GM12891 (cell line): ENCODE results near the gene PRR36.
A peak's percentile ranks its signal among the peaks of the same experiment; 100 is the strongest.

Experiments
- DNase-seq: peaks from one replicate; pipeline ENCODE4 v3.0.0; 2011; ENCODE audit warnings: low spot score; ENCODE audit not compliant: insufficient read length
- FAIRE-seq: peaks from 2 replicates; lab custom pipeline; 2011; peaks lifted over from hg19 to GRCh38; lab: Jason Lieb, UNC
- PAX5 ChIP-seq: IDR thresholded peaks from 2 replicates; pipeline ENCODE4 v1.6.1; 2011; ENCODE audit warnings: low read length, moderate library complexity, mild to moderate bottlenecking; ENCODE audit not compliant: insufficient read depth, severe bottlenecking
- POLR2A ChIP-seq: IDR thresholded peaks from 2 replicates; pipeline ENCODE4 v1.6.1; 2011; ENCODE audit warnings: low read depth, low read length, control low read depth
- POLR2AphosphoS5 ChIP-seq: IDR thresholded peaks from 2 replicates; pipeline ENCODE4 v1.6.1; 2011; ENCODE audit warnings: low read depth, low read length, control low read depth
- POU2F2 ChIP-seq: IDR thresholded peaks from 2 replicates; pipeline ENCODE4 v1.6.1; 2011; ENCODE audit warnings: low read depth, mild to moderate bottlenecking, control low read depth, low read length, moderate library complexity
- SPI1 ChIP-seq: IDR thresholded peaks from 2 replicates; pipeline ENCODE4 v1.6.1; 2011; ENCODE audit warnings: low read depth, low read length, control low read depth
- TAF1 ChIP-seq: IDR thresholded peaks from 2 replicates; pipeline ENCODE4 v1.6.1; 2011; ENCODE audit warnings: low read depth, low read length, control low read depth

The PRR36 gene

DNA sequence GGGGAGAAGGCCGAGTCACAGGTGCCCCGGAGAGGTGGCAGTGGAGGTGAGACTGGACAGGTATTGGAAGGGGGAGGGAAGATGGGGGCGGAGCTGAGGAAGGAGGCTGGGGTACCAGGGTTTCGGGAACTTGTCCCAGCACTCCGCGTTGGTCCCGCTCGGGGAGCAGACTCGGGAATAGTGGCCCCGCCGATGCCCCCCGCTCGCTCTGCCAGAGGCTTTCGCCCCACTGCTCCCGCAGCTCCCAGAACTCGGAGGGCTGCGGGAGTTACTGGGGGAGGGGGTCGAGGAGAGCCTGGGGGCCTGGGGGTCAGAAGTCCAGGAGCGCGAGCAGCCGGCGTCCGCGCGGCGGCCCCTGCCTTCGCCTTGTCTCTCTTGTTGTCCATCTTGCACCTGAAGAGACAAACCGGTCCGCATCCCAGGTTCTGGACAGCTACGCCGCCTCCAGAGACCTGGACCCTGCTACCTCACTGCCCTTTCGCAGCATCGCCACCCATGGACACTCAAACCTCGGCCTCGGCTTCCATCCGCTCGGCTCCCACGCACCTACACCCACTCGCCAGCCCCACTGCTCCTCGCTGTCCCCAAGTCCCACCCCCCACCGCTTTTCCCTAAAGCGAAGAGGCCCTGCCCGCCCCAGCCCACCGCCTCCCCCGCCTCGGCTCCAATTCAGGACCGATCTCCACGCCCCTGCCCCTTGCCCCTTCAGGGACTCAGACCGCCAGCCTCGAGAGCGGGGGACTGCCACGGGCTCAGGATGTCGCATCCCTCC is 700 bp downstream of the PRR36 start:
- TF ChIP-seq TAF1, result no peak
- no peak for TF ChIP-seq PAX5
- no peak for TF ChIP-seq POLR2AphosphoS5
- TF ChIP-seq SPI1, result no peak
- TF ChIP-seq POU2F2, result no peak
- TF ChIP-seq POLR2A, result no peak
- DNase-seq, result no peak
- FAIRE-seq, result no peak

DNA sequence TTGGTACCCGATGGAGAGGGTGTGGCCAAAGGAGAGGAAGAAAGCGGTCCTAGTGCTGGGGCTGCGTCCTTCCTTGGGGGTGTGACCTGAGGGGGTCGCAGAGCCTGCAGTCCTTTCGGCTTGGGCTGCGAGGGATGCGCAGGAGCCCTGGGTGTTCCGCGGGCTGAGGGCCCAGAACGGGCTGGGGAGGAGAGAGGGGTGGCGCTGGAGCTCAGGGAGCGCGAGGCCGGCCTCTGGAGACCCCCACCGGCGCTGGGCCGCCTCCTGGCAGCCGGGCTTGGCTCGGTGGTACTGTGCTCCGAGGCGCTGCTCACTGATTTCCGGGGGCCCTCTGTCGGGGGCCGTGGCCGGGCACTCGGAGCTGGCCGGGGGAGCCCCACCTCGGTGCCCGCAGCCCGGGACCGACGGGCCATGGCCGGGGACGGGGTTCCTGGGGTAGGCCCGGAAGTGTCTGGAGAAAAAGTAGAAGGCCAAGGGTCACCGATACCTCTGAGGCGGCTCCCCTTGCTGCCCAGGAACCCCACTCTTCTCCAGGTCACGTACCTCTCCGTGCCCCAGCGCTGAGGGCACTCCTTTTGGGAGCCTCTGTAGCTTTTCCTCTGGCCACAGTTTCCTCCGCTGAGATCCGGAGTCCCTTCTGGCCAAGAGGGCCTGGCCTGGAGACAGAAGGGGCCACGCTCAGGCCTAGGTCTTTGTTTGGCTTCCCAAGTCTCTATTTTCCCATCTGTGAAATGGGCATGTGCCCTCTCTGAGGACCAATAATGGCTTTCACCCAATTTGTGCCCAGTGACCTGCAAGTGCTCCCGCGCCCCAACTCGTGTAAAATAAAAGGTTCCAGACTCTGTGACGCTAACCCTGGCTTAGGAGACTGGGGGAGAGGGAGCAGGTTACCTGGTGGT is 1.6 kb downstream of the PRR36 start:
- no peak for FAIRE-seq
- no peak for DNase-seq
- TF ChIP-seq PAX5 (no peak), POLR2AphosphoS5 (no peak), TAF1 (no peak), SPI1 (no peak), POU2F2 (no peak)

DNA sequence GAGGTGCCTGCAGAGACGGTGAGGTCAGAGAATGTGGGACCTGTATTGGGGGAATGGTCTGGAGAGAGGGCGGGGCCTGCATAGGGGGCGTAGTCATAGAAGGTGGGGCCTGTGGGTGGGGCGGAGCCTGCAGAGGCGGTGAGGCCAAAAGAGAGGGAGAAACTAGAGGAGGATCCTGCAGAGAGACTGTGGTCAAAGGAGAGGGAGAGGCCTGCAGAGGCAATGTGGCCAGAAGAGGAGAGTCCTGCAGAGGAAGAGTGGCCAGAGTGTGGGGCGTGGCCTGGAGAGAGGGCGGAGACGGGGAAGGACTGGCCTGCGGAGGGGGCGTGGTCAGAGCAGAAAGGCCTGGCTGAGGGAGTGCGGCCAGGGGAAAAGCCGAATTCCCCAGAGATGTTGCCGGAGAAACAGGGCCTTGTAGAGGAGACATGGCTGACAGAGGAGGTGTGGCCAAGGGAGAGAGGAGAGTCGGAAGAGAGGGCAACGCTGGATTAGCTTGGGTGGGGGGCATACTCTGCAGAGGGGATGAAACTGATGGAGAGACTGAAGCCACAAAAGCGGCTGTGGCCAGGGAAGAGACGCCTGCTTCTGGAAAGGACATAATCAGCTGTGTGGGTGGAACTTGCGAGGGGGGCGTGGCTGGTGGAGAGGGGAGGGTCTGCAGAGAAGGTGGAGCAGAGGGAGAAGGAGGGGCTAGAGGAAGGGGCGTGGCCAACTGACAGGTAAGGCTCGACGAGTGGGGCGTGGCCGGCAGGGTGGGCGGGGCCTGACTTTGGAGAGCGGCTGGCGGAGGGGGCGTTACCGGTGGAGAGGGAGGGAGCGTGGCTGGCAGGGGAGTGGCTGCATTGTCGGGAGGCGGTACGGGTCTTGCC is 2.5 kb downstream of the PRR36 start:
- FAIRE-seq, result peak; percentile 92
- no peak for DNase-seq
- TF ChIP-seq TAF1 (no peak), POLR2A (no peak), SPI1 (no peak), POLR2AphosphoS5 (no peak), POU2F2 (no peak), PAX5 (no peak)

DNA sequence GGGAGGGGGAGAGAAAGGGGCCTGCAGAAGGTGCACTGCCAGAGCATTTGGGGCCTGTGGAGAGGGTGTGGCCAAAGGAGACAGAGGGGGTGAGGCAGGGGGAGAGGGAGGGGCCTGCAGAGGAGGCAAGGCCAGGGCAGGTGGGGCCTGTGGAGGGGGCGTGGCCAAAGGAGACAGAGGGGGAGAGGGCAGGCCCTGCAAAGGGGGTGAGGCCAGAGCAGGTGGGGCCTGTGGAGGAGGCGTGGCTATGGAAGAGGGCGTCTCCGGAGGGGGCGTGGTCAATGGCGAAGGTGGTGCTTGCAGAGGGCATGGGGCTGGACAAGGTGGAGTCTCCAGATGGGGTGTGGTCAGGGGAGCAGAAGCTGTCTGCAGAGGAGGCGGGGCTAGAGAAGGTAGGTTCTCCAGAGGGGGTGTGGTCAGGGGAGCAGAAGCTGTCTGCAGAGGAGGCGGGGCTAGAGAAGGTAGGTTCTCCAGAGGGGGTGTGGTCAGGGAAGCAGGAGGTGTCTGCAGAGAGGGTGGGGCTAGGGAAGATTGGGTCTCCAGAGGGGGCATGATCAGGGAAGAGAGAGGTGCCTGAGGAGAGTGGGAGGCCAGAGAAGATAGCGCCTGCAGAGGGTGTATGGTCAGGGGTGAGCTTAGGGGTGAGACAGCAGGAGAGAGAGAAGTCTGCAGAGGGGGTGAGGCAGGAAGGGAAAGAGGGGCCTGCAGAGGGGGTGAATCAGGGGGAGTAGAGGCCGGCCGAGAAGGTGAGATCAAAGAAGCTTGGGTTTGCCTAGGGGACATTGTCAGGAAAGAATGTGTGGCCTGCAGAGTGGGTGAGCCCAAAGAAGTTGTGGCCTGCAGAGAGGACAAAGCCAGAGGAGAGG is 3.4 kb downstream of the PRR36 start:
- TF ChIP-seq POU2F2 (no peak), PAX5 (no peak), TAF1 (no peak), SPI1 (no peak), POLR2AphosphoS5 (no peak)
- FAIRE-seq (peak; percentile 71), DNase-seq (no peak)

DNA sequence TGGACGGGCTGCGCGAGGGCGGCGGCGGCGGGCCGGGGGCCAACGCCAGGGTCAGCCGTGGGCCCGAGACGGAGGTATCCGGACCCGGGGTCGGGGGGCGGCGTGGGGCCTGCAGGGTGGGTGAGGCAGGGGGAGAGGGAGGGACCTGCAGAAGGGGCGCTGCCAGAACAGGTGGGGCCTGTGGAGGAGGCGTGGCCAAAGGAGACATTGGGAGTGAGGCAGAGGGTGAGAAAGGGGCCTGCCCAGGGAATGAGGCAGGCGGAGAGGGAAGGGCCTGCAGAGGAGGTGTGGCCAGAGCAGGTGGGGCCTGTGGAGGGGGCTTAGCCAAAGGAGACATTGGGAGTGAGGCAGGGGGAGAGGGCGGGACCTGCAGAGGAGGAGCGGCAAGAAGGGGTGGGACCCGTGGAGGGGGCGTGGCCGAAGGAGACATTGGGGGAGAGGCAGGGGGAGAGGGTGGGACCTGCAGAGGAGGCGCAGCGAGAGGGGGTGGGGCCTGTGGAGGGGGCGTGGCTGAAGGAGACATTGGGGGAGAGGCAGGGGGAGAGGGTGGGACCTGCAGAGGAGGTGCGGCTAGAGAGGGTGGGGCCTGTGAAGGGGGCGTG is 4.2 kb downstream of the PRR36 start:
- no peak for FAIRE-seq
- no peak for TF ChIP-seq POLR2AphosphoS5
- TF ChIP-seq SPI1, result no peak
- no peak for TF ChIP-seq TAF1
- TF ChIP-seq POU2F2, result no peak
- no peak for TF ChIP-seq PAX5
- no peak for TF ChIP-seq POLR2A

DNA sequence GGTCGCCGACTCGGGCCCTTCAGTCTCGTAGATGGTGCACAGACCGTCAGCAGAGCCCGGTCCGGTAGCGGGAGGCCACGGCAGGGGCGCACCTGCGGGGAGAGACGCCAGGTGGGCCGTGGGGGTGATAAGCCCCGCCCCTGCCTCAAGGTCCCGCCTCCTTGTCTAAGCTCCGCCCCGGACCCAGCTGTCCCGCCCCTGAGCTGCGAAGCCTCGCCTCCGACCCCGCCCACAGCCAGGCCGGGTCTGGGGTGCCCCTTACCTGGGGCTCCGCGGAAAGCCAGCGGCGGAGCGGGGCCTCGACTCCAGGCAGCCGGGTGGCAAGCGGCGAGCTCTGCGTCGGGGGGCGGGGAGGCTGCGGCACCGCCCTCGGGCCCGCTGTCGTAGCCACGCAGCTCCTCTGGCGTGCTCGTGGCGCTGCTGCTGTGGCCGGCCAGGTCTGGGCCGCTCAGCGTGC is 4.7 kb downstream of the PRR36 start:
- DNase-seq (peak; percentile 66), FAIRE-seq (peak; percentile 65)
- no peak for TF ChIP-seq POLR2A

More for the DNA sequence above, 4.2 kb downstream of the PRR36 start:
- no peak for DNase-seq

DNA sequence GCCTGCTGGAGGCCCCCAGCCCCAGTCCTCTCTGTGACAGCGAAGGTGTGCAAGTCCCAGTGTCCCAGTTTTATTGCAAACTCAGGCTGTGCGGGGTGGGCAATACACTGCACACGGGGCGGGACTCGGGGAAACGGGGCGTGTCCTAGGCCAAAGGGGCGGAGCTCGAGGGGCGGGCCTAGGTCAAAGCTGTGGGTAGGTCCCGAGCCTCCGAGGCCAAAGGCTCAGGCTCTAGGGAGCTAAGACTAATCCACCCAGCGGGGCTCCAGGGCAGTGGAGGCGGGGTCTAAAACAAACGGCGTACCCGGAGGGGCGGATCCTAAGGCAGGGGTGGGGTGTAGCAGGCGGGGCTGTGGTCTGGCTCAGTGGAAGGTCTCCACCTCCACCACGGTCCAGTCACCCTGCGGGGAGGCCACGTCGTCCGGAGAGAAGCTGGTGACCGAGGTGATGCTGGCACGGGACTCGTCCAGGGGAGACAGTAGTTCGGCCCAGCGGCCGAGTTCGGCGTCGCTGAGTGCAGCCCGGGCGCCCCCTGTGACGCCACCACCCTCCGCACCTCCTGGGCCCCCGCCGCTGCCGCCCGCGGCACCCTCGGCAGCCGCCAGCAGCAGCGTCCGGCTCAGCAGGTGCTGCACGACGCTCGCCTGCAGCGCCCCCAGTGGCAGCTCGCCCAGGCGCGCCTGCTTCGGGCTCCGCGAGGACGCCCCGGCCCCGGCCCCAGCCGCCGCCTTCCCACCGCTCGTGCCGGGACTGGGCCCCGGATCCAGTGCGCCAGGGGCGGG is 5.3 kb downstream of the PRR36 start:
- TF ChIP-seq POU2F2 (0 out of 2 replicates have a peak, but pooled peaks have one; percentile 17), PAX5 (no peak)
- FAIRE-seq (peak; percentile 86), DNase-seq (peak; percentile 96)

DNA sequence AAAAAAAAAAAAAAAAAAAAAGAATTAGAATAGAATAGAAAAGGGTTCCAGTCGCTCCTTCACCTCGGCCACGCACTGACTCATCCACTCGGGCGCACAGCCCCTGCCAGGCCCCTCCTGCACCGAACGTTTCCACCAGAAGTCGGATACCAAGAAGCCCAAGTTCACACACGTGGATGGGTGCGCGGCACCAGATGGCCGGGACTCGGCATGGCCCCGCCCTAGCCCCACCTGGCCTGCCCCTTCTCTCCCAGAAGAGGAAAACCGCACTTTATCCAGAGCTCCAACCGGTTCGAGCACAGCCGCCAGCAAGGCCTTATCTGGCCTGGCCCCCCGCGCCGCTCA is 5.9 kb downstream of the PRR36 start:
- DNase-seq (no peak), FAIRE-seq (no peak)
- no peak for TF ChIP-seq POU2F2

DNA sequence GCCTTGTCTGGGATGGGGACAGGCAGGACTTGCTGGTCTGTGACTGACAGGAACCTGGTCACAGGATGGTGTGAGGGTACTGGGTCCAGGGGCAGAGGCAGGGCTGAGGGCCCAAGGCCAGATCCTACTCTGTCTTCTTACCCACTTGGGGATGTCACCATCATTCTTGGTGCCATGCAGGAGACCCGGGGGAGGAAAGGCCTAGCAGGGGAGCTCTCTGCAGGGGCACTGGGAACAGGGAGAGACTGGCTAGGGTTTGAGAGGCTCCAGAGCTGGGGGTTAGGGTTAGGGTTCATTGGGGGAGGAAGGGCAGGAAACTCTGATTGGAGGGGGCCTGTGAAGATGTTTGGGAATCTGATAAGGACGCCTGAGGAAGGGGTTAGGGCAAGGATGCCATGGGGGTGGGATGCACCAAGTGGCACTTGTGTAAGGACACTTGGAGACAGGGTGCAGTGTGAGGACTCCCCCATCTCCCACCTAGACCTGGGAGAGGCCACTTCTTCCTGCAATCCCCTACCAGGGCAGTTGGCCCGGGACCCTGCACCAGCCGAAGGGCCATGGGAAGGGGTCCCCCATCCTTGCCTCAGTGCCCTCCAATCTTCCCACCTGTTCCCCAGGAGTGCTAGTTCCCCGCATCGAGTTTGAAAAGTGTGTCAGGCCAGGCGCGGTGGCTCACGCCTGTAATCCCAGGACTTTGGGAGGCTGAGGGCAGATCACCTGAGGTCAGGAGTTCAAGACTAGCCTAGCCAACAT is 6.9 kb downstream of the PRR36 start:
- DNase-seq (no peak), FAIRE-seq (no peak)
- TF ChIP-seq POLR2AphosphoS5 (no peak), TAF1 (no peak), POLR2A (no peak), POU2F2 (no peak), SPI1 (no peak), PAX5 (no peak)
